SJCRH30 (cell line): Measurements from ENCODE around the gene DUSP14. TPM values are rescaled to one million over a fixed set of nuclear protein-coding genes. Genes with fewer than 3 reads are reported as not detected.
A peak's percentile ranks its signal among the peaks of the same experiment; 100 is the strongest.
"Not testable (repeated sequence)": the region's sequence is repeated elsewhere in the genome, so short reads cannot be mapped to it uniquely, and the experiment has no call there.

ENCODE experiments used
- DNase-seq, 2 experiments: peaks; one replicate each; pipeline ENCODE4 v3.0.0-alpha.2; 2015 to 2020
- H3K27ac ChIP-seq: fragments of 250-450 bp; sonication (Bioruptor Pico); 2 replicates; pipeline ENCODE4 v1.5.1; 2020; ENCODE audit warnings: mild to moderate bottlenecking, moderate library complexity
- H3K27me3 ChIP-seq: fragments of 250-450 bp; sonication (Bioruptor Pico); 2 replicates; pipeline ENCODE4 v1.5.1; 2020; ENCODE audit warnings: mild to moderate bottlenecking, moderate library complexity
- H3K36me3 ChIP-seq: fragments of 250-450 bp; sonication (Bioruptor Pico); 2 replicates; pipeline ENCODE4 v1.5.1; 2020; ENCODE audit warnings: mild to moderate bottlenecking, moderate library complexity
- H3K4me1 ChIP-seq: fragments of 250-450 bp; sonication (Bioruptor Pico); 2 replicates; pipeline ENCODE4 v1.5.1; 2020; ENCODE audit warnings: mild to moderate bottlenecking, moderate library complexity
- H3K4me3 ChIP-seq: fragments of 250-450 bp; sonication (Bioruptor Pico); 2 replicates; pipeline ENCODE4 v1.5.1; 2020; ENCODE audit warnings: mild to moderate bottlenecking, moderate library complexity
- H3K9me3 ChIP-seq: fragments of 250-450 bp; sonication (Bioruptor Pico); replicated peaks from 2 replicates; pipeline ENCODE4 v1.5.1; 2020; ENCODE audit warnings: mild to moderate bottlenecking, moderate library complexity
- total RNA-seq: library from RNA; depleted of rRNA; stranded (reverse); fragments of >200 nt; shearing (Covaris generic); gene quantifications from 2 replicates; pipeline ENCODE4 v1.2.3, GENCODE V29; 2014

Gene DUSP14
- total RNA-seq, 1 experiment from 2014 or later = 24.6 TPM

DNA sequence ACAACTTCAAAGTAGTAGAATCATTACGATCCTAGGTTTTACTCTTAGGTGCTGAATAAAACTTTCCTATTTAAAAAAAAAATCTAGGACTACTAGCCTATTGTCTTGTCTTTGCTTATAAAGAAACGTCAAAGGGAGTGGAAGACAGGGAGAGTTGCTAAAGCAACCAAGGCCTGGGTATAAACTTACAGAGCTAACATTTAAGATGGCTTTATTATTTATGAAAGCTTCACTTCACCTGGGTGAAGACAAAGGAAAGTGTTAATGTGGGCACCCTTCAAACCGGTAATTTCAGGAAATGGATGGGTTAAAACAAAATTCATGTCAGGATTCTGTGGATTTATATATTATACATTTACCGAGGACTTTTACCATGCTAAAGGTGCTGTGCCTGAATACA, 2.5 kb downstream of the DUSP14 start:
- H3K4me1 ChIP-seq = peaks cover 9% of the 10 kb centered on the region
- no peaks in the 10 kb centered on the region for H3K9me3 ChIP-seq
- H3K27me3 ChIP-seq = no peaks in the 10 kb centered on the region
- no peak overlapping the region for H3K27ac ChIP-seq
- H3K36me3 ChIP-seq = no peaks in the 10 kb centered on the region
- H3K4me3 ChIP-seq = no peak overlapping the region
- no peak for DNase-seq

GRCh38 chr17:37493249-37494027, 3.7 kb downstream of the DUSP14 start:
- DNase-seq = no peak
- H3K4me1 ChIP-seq = peaks cover 5% of the 10 kb centered on the region

DNA sequence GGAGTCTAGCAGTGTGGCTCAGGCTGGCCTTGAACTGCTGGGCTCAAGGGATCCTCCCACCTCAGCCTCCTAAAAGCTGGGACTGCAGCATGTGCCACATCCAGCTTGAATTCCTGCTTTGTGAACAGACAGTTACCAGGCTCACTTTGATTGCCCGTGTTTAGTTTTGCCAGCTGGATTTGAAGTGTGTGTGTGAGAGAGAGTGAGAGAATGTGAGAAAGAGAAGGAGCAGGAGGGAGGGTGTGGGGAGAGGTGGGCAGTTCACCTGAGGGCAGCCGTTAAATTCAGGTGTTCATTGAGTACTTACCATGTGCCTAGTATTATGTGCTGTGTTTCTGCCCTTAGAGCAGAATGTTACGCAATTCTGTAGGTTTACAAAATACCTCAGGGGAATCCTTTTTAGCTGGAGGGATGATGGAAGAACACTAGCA, 4.7 kb downstream of the DUSP14 start:
- Histone ChIP-seq H3K4me3 (no peak overlapping the region), H3K36me3 (no peaks in the 10 kb centered on the region), H3K4me1 (peaks cover 5% of the 10 kb centered on the region), H3K27ac (no peak overlapping the region), H3K9me3 (no peaks in the 10 kb centered on the region), H3K27me3 (no peaks in the 10 kb centered on the region)
- DNase-seq = no peak

More at GRCh38 chr17:37493249-37494027, 3.7 kb downstream of the DUSP14 start:
- H3K9me3 ChIP-seq = no peaks in the 10 kb centered on the region
- H3K36me3 ChIP-seq = no peaks in the 10 kb centered on the region
- H3K4me3 ChIP-seq = no peak overlapping the region
- no peak overlapping the region for H3K27ac ChIP-seq
- no peaks in the 10 kb centered on the region for H3K27me3 ChIP-seq

DNA sequence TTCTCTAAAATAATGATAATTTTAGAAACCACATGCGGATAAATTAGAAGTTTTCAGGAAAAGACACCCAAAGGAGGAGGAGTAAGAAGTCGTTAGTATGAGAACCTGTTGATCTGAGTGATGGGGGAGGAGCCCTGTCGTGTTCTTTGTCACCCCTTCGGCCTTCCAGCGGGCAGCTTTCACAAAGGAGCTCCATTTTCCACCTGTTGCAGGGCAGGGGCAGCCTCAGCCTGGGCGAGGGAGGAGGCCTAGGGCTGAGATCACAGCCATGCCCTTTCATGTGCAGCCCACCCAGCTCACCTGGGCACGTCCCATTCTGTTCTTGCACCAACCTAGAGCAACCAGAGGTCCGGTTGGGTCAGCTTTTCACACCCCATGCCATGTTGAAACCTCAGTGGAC, 5.3 kb downstream of the DUSP14 start:
- Histone ChIP-seq H3K4me3 (no peak overlapping the region), H3K36me3 (no peaks in the 10 kb centered on the region), H3K27me3 (no peaks in the 10 kb centered on the region), H3K27ac (no peak overlapping the region), H3K9me3 (no peaks in the 10 kb centered on the region), H3K4me1 (peaks cover 5% of the 10 kb centered on the region)
- no peak for DNase-seq

DNA sequence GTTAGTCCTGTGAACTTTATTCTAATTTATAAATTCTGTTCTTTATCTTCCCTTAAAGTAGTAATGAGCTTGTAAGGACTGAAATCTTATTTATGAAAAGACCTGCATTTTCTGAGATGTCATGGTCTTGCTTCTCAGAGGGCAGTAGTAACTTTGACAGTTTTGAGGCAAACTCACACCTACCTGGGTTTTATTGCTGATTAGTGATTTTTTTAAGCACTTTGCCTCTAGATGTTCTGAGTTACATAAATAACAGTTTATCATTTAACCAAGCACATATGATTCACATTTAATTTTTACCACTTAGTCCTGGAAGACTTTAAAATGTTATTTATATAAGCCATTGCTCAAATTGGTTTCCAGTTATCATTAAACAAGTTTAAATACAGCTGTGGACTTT, 10.7 kb downstream of the DUSP14 start:
- no peaks in the 10 kb centered on the region for H3K9me3 ChIP-seq

GRCh38 chr17:37502009-37502936, 12.6 kb downstream of the DUSP14 start:
- Histone ChIP-seq H3K27ac (no peak overlapping the region), H3K4me3 (no peak overlapping the region), H3K27me3 (no peaks in the 10 kb centered on the region), H3K36me3 (no peaks in the 10 kb centered on the region), H3K9me3 (no peaks in the 10 kb centered on the region), H3K4me1 (no peaks in the 10 kb centered on the region)
- no peak for DNase-seq

More for the DNA sequence above, 10.7 kb downstream of the DUSP14 start:
- Histone ChIP-seq H3K36me3 (no peaks in the 10 kb centered on the region), H3K4me1 (no peaks in the 10 kb centered on the region), H3K27me3 (no peaks in the 10 kb centered on the region), H3K27ac (no peak overlapping the region), H3K4me3 (no peak overlapping the region)
- DNase-seq = no peak

DNA sequence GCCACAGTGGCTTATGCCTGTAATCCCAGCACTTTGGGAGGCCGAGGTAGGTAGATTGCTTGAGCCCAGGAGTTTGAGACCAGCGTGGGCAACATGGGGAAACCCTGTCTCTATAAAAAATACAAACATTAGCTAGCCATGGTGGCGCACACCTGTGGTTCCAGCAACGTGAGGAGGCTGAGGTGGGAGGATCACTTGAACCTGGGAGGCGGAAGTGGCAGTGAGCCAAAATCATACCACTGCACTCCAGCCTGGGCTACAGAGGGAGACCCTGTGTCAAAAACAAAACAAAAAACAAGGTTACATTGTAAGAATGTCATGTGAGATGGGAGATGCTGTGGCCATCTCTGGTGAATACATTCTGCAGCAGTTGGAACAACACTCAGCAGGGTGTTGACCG, 13.5 kb downstream of the DUSP14 start:
- DNase-seq = no peak
- no peak overlapping the region for H3K4me3 ChIP-seq
- no peaks in the 10 kb centered on the region for H3K4me1 ChIP-seq
- no peaks in the 10 kb centered on the region for H3K9me3 ChIP-seq
- no peaks in the 10 kb centered on the region for H3K36me3 ChIP-seq
- H3K27ac ChIP-seq = no peak overlapping the region
- no peaks in the 10 kb centered on the region for H3K27me3 ChIP-seq

DNA sequence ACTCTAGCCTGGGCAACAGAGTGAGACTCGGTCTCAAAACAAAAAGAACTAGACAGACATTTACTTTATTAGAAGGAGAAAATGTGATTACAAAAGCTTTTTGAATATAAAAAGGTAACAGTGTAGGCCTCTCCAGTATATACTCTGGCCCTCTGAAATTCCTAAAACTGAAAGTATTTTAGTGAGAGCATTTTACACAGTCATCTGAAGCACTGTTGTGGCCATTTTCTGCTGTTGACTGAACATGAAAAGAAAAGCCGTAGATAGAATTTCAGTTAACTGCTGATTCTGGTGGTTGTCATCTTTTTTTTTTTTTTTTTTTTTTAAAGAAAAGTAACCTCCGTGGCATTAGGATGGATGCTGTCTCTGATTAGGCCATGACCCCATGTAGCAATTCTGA, 15.6 kb downstream of the DUSP14 start:
- H3K36me3 ChIP-seq = no peaks in the 10 kb centered on the region
- DNase-seq = no peak
- H3K9me3 ChIP-seq = no peaks in the 10 kb centered on the region
- no peaks in the 10 kb centered on the region for H3K4me1 ChIP-seq
- H3K27ac ChIP-seq = no peak overlapping the region
- no peak overlapping the region for H3K4me3 ChIP-seq
- H3K27me3 ChIP-seq = no peaks in the 10 kb centered on the region

DNA sequence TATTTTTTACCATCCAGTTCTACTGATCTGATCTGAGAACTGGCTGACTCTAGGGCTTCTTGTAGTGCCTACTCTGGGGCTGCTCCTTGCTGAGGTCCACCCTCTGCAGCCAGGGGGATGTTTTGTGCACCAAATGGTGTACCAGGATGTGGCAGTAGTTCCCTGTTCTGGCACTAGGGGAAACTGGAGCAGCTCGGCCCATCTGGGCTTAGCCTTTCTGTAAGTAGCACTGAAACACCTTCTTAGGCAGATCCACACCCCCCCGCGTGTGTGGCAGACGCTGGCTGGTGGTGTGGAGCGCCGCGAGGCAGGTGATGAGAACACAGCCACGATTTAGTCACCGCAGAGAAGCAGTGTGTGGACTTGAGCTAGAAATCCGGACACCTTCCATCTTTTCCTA, 17.0 kb downstream of the DUSP14 start:
- Histone ChIP-seq H3K27me3 (no peaks in the 10 kb centered on the region), H3K27ac (no peak overlapping the region), H3K4me1 (no peaks in the 10 kb centered on the region), H3K4me3 (no peak overlapping the region), H3K36me3 (no peaks in the 10 kb centered on the region), H3K9me3 (no peaks in the 10 kb centered on the region)
- DNase-seq = peak; percentile 19 to 32

- Histone ChIP-seq H3K4me3 (no peak overlapping the region), H3K27me3 (no peaks in the 10 kb centered on the region), H3K9me3 (no peaks in the 10 kb centered on the region), H3K27ac (no peak overlapping the region), H3K36me3 (peaks cover 2% of the 10 kb centered on the region; the same call in 1 of the 2 replicates), H3K4me1 (no peaks in the 10 kb centered on the region)
- no peak for DNase-seq
Measured at GRCh38 chr17:37507111-37507510, 17.4 kb downstream of the DUSP14 start.

- peaks cover 16% of the 10 kb centered on the region for H3K36me3 ChIP-seq
- peak in 1 of 2 experiments; percentile 14 for DNase-seq
- no peak overlapping the region for H3K27ac ChIP-seq
- H3K4me1 ChIP-seq = no peaks in the 10 kb centered on the region
- no peaks in the 10 kb centered on the region for H3K27me3 ChIP-seq
- H3K4me3 ChIP-seq = no peak overlapping the region
- H3K9me3 ChIP-seq = no peaks in the 10 kb centered on the region
Measured at GRCh38 chr17:37510056-37510455, 20.4 kb downstream of the DUSP14 start.

- H3K4me3 ChIP-seq, H3K27ac ChIP-seq, DNase-seq, H3K4me1 ChIP-seq, H3K9me3 ChIP-seq, H3K27me3 ChIP-seq: not testable (repeated sequence)
- H3K36me3 ChIP-seq = peaks cover 17% of the 10 kb centered on the region
Measured at GRCh38 chr17:37511642-37512041, 22.0 kb downstream of the DUSP14 start.

DNA sequence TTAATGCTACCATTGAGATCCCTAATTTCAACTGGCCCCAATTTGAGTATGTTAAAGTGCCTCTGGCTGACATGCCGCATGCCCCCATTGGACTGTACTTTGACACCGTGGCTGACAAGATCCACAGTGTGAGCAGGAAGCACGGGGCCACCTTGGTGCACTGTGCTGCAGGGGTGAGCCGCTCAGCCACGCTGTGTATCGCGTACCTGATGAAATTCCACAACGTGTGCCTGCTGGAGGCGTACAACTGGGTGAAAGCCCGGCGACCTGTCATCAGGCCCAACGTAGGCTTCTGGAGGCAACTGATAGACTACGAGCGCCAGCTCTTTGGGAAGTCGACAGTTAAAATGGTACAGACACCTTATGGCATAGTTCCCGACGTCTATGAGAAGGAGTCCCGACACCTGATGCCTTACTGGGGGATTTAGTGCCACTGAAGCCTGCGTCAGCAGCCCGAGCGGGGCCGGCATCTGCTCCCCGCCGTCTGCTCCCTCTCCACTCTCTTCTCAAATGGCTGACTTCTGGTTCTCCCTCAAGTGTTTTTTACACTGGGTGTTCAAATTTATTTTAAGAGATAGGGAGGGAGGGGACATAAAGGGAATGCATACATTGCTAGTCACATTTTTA, 22.9 kb downstream of the DUSP14 start:
- no peak for DNase-seq
- Histone ChIP-seq H3K4me3 (no peak overlapping the region), H3K36me3 (peaks cover 22% of the 10 kb centered on the region), H3K4me1 (peaks cover 8% of the 10 kb centered on the region), H3K9me3 (no peaks in the 10 kb centered on the region), H3K27ac (no peak overlapping the region), H3K27me3 (no peaks in the 10 kb centered on the region)

DNA sequence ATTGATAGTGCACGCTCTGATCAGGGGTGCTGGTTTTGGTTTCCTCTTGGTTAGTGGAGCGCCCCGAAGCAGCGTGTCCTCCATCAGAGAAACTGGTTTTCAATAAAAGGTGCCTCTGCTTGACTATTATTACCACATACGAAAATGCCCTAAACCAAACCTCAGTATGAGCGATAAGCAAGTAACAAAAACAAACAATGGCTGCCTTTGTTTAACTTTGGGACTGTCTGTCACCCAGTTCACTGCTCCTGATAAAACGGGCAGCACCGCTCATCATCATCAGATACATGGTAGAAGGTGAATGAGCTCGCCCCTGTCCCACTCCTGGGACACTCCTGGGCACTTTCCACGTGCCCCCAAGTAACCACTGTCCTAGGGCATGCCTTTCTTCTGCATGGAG, 24.0 kb downstream of the DUSP14 start:
- Histone ChIP-seq H3K27ac (no peak overlapping the region), H3K36me3 (peaks cover 28% of the 10 kb centered on the region), H3K4me3 (no peak overlapping the region), H3K27me3 (no peaks in the 10 kb centered on the region), H3K4me1 (peaks cover 8% of the 10 kb centered on the region), H3K9me3 (no peaks in the 10 kb centered on the region)
- DNase-seq = no peak

- Histone ChIP-seq H3K27ac (no peak overlapping the region), H3K4me3 (no peak overlapping the region), H3K27me3 (no peaks in the 10 kb centered on the region), H3K9me3 (no peaks in the 10 kb centered on the region), H3K36me3 (peaks cover 32% of the 10 kb centered on the region), H3K4me1 (peaks cover 11% of the 10 kb centered on the region)
- no peak for DNase-seq
Measured at GRCh38 chr17:37516127-37516571, 26.5 kb downstream of the DUSP14 start.
